CD4-positive, alpha-beta T cell treated with Interleukin-1 beta for 1 hour (primary cell): ENCODE measurements around the gene PCDHB1.
"Not testable (repeated sequence)": the region's sequence is repeated elsewhere in the genome, so short reads cannot be mapped to it uniquely, and the experiment has no call there.

Experiments
- DNase-seq, 2 donors: peaks; one replicate each; pipeline ENCODE4 v3.0.0-alpha.2; 2020 to 2022

The PCDHB1 gene

DNA sequence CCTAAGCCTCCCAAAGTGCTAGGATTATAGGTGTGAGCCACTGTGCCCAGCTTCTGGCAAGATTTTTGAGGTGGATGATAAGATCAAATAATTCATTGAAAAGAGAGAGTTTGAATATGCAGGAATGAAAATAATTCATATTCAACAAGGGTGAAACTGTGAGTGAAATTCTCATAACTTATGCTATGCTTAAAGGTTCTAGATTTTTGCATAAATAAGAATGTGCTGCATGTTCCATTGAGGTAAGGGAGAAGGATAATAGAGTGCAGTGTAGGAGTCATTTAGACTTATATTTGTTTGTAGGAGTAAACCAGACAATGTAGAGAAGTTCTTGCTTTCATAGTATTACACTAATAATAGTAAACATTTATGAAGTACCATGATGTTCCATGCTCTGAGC, 31.1 kb downstream of the PCDHB1 start:
- no peak for DNase-seq

DNA sequence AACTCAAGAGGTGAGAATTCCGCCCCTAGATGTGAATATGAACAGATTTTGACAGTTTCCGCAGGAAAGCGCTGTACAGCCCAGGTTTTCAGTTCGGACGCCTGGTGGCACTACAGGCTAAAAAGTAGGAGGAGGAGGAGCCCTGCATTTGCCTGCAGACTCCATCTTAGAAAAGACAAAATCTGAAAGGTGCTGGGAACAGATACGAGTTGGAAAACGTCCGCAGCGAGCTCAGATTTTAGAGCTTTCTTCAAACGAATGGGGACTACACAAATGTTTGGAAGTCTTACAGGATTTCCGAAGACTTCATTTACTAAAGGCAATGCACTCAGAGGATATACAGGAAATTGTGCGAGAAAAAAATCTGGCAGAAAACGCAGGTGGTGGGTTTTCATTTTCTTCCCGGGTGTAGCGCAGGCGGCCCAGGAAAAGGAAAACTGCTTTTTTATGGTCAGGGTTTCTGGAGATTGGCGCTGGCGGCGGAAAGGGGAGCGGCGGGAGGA, 33.4 kb downstream of the PCDHB1 start:
- DNase-seq = peak; percentile 27 to 45

DNA sequence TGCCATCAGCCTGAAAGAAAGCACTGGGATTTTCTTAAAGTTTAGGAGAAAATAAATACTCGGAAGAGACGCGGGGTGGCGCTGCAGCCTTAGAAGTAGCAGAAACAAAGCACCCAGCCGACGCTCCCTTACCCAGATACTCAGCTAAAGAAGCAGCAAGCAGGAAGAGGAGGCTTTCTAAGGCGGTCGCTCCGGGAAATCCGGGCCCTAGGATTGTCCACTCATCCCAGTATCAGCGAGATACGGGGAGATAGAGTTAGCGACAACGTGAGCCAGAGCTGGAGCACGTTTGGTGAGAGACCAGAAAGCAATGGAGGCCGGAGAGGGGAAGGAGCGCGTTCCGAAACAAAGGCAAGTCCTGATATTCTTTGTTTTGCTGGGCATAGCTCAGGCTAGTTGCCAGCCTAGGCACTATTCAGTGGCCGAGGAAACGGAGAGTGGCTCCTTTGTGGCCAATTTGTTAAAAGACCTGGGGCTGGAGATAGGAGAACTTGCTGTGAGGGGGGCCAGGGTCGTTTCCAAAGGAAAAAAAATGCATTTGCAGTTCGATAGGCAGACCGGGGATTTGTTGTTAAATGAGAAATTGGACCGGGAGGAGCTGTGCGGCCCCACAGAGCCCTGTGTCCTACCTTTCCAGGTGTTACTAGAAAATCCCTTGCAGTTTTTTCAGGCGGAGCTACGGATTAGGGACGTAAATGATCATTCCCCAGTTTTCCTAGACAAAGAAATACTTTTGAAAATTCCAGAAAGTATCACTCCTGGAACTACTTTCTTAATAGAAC, 43.5 kb downstream of the PCDHB1 start, which contains the start of gene PCDHB2:
TSS of gene PCDHB2 (plus strand) at position 135 of the 782 bp plus-strand sequence. CDS start at position 311, 176 bp downstream.
- no peak for DNase-seq

- no peak for DNase-seq
Observed at GRCh38 chr5:141095263-141095641, 44.1 kb downstream of the PCDHB1 start.

DNA sequence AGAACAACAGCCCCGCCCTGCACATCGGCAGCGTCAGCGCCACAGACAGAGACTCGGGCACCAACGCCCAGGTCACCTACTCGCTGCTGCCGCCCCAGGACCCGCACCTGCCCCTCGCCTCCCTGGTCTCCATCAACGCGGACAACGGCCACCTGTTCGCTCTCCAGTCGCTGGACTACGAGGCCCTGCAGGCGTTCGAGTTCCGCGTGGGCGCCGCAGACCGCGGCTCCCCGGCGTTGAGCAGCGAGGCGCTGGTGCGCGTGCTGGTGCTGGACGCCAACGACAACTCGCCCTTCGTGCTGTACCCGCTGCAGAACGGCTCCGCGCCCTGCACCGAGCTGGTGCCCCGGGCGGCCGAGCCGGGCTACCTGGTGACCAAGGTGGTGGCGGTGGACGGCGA, 45.0 kb downstream of the PCDHB1 start:
- DNase-seq = not testable (repeated sequence)

- not testable (repeated sequence) for DNase-seq
Observed at GRCh38 chr5:141096586-141096985, 45.4 kb downstream of the PCDHB1 start.

DNA sequence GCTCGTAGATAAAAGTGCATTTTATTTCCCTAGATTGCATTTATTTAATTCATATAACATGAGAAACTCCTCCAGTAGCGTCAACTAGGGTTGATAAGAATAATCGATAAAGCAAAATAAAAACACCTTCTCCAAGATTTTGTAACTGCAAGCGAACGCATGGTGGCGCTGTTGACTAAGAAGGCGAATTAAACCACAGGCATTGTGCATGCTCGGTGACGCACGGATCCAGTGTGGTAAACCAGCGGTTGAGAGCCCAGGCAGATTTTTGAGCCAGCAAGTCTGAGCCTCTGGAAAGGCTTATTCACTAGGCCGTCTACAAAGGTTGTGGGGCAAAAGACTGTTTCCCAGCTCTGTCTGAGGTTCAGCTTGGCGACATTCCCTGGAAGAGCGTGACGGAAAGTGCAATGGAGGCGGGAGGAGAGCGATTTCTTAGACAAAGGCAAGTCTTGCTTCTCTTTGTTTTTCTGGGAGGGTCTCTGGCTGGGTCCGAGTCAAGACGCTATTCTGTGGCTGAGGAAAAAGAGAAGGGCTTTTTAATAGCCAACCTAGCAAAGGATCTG, 49.1 kb downstream of the PCDHB1 start, which contains the start of gene PCDHB3:
TSS of gene PCDHB3 (plus strand) at position 231 of the 563 bp plus-strand sequence. CDS start at position 408, 177 bp downstream.
- DNase-seq = no peak

- DNase-seq = no peak
Observed at GRCh38 chr5:141101059-141101458, 49.9 kb downstream of the PCDHB1 start.

DNA sequence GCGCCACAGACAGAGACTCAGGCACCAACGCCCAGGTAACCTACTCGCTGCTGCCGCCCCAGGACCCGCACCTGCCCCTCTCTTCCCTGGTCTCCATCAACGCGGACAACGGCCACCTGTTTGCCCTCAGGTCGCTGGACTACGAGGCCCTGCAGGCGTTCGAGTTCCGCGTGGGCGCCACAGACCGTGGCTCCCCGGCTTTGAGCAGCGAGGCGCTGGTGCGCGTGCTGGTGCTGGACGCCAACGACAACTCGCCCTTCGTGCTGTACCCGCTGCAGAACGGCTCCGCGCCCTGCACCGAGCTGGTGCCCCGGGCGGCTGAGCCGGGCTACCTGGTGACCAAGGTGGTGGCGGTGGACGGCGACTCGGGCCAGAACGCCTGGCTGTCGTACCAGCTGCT, 50.9 kb downstream of the PCDHB1 start:
- not testable (repeated sequence) for DNase-seq

GRCh38 chr5:141102471-141102870, 51.3 kb downstream of the PCDHB1 start:
- DNase-seq = not testable (repeated sequence)

DNA sequence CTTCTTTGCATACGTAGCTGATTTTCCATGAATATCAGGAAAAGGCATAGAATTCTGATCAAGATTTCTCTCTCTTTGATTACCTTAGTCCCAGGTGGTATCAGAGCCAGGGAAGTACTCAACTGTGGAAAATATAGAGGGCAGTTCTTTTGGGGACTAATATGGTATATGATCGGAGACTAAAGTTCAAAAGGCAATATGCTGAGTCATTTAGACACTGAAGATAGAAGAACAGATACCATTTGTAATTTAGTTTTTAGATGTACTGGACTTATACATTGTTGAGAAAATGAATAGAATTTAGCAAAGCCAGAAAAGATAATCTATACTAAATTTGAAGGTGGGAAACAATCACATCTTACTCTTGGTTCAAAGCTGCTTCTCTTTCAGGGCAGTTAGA, 54.2 kb downstream of the PCDHB1 start:
- DNase-seq = no peak
